A673 (cell line): ENCODE measurements around the gene MIEF2. TPM values are rescaled to one million over a fixed set of nuclear protein-coding genes. Genes with fewer than 3 reads are reported as not detected.

Experiments
- BruUV-seq: library from RNA; stranded (reverse); fragments of 400-500 nt; replicated peaks from 2 replicates; lab custom pipeline; 2021; lab: Mats Ljungman, UMichigan
- CTCF ChIA-PET: fragments of 300-600 bp; sonication (Branson Sonifier 250); formaldehyde crosslinking; loops from one replicate; lab custom pipeline; 2022; ENCODE audit warnings: antibody characterized with exemption; lab: Charles Lee
- POLR2A ChIA-PET: fragments of 300-600 bp; sonication (Branson Sonifier 250); formaldehyde crosslinking; loops from one replicate; lab custom pipeline; 2022; ENCODE audit warnings: antibody characterized with exemption; ENCODE audit not compliant: low non-redundant PET; lab: Charles Lee
- DNase-seq: peaks from one replicate; pipeline ENCODE4 v3.0.0-alpha.2; 2015; ENCODE audit warnings: low spot score
- H3K27ac ChIP-seq: fragments of 200-600 bp; sonication (generic); 2 replicates; pipeline ENCODE4 v1.5.1; 2016; ENCODE audit warnings: mixed run types, low read depth, mild to moderate bottlenecking, mixed read lengths, antibody characterized with exemption, low read length; ENCODE audit not compliant: poor library complexity, severe bottlenecking
- H3K27me3 ChIP-seq: fragments of 200-600 bp; sonication (generic); replicated peaks from 2 replicates; pipeline ENCODE4 v1.6.1; 2017; ENCODE audit warnings: mixed run types, low read depth, mild to moderate bottlenecking, mixed read lengths, antibody characterized with exemption, low read length; ENCODE audit not compliant: insufficient read depth, poor library complexity
- H3K36me3 ChIP-seq: fragments of 200-600 bp; sonication (generic); 2 replicates; pipeline ENCODE4 v1.6.1; 2016; ENCODE audit warnings: mixed run types, mild to moderate bottlenecking, mixed read lengths, antibody characterized with exemption, low read length; ENCODE audit not compliant: insufficient read depth, poor library complexity, severe bottlenecking
- H3K4me1 ChIP-seq: fragments of 200-600 bp; sonication (generic); 2 replicates; pipeline ENCODE4 v1.6.1; 2017; ENCODE audit warnings: mixed run types, mild to moderate bottlenecking, mixed read lengths, antibody characterized with exemption, low read length; ENCODE audit not compliant: insufficient read depth, poor library complexity, severe bottlenecking
- H3K4me3 ChIP-seq: fragments of 200-600 bp; sonication (generic); 2 replicates; pipeline ENCODE4 v1.5.1; 2016; ENCODE audit warnings: low read depth, mixed run types, mild to moderate bottlenecking, mixed read lengths, low read length; ENCODE audit not compliant: poor library complexity, severe bottlenecking
- H3K9me3 ChIP-seq: fragments of 200-600 bp; sonication (generic); 2 replicates; pipeline ENCODE4 v1.6.1; 2016; ENCODE audit warnings: mixed run types, low read depth, mild to moderate bottlenecking, mixed read lengths, antibody characterized with exemption, low read length; ENCODE audit not compliant: poor library complexity, severe bottlenecking
- CTCF ChIP-seq: fragments of 300-800, 200-600 bp; sonication (generic); conservative IDR thresholded peaks from 2 replicates; pipeline ENCODE4 v1.5.1; 2017; ENCODE audit warnings: low read depth, mild to moderate bottlenecking, antibody characterized with exemption, low read length, moderate library complexity, mixed read lengths
- EZH2 ChIP-seq: fragments of 200-600 bp; sonication (generic); IDR thresholded peaks from 2 replicates; pipeline ENCODE4 v1.6.1; 2017; ENCODE audit warnings: borderline replicate concordance, low read depth, mild to moderate bottlenecking, mixed read lengths, antibody characterized with exemption, low read length; ENCODE audit not compliant: poor library complexity, severe bottlenecking
- intact Hi-C: fragments of 100-400 bp; cut with micrococcal nuclease; formaldehyde crosslinking; loops from one replicate; pipeline ENCODE4 v1.10.0; 2022; ENCODE audit not compliant: unreplicated experiment
- total RNA-seq: library from RNA; stranded (reverse); gene quantifications from 2 replicates; pipeline ENCODE4 v1.2.3, GENCODE V29; 2021

Gene MIEF2
- total RNA-seq, 1 experiment from 2014 or later = 8.1 TPM

GRCh38 chr17:18257268-18257981 lies 3.0 kb upstream of the MIEF2 start:
- no TSS peak for BruUV-seq
- no peak for DNase-seq
- Histone ChIP-seq H3K4me1 (peaks cover 4% of the 10 kb centered on the region), H3K27me3 (no peaks in the 10 kb centered on the region), H3K4me3 (peak overlapping the region; percentile 97), H3K36me3 (peaks cover 17% of the 10 kb centered on the region), H3K9me3 (no peaks in the 10 kb centered on the region), H3K27ac (peak overlapping the region; percentile 92)
- TF ChIP-seq CTCF = no peak
- no peak for TF ChIP-seq EZH2
- ChIA-PET POLR2A (no interaction called here), CTCF (no interaction called here)
- intact Hi-C loops = no loop called here

- BruUV-seq = no TSS peak
- H3K27me3 ChIP-seq = no peaks in the 10 kb centered on the region
- no peaks in the 10 kb centered on the region for H3K9me3 ChIP-seq
- H3K27ac ChIP-seq = peak overlapping the region; percentile 92
- ChIA-PET POLR2A (no interaction called here), CTCF (no interaction called here)
- intact Hi-C loops = no loop called here
- H3K4me1 ChIP-seq = peaks cover 4% of the 10 kb centered on the region
- peak overlapping the region; percentile 97 for H3K4me3 ChIP-seq
- no peak for TF ChIP-seq EZH2
- no peak for TF ChIP-seq CTCF
- no peak for DNase-seq
- peaks cover 17% of the 10 kb centered on the region for H3K36me3 ChIP-seq
Measured at GRCh38 chr17:18257982-18258355, 2.5 kb upstream of the MIEF2 start.

- no TSS peak for BruUV-seq
- peaks cover 22% of the 10 kb centered on the region for H3K36me3 ChIP-seq
- H3K27ac ChIP-seq = peak within 1 kb of the TSS; percentile 92
- CTCF ChIA-PET = no interaction called here
- peak within 1 kb of the TSS; percentile 97 for H3K4me3 ChIP-seq
- no peaks in the 10 kb centered on the region for H3K9me3 ChIP-seq
- DNase-seq = peak; percentile 45
- POLR2A ChIA-PET = no interaction called here
- peaks cover 4% of the 10 kb centered on the region for H3K4me1 ChIP-seq
- intact Hi-C loops = no loop called here
- no peaks in the 10 kb centered on the region for H3K27me3 ChIP-seq
- TF ChIP-seq CTCF (no peak), EZH2 (no peak)
Measured at GRCh38 chr17:18258356-18259038, 2.0 kb upstream of the MIEF2 start, which contains the start of gene FLII. TSS of gene FLII (minus strand) at chr17:18258738. CDS start at chr17:18258690, 48 bp downstream.
